Gastroesophageal sphincter (tissue), 3 donors: ENCODE measurements around the gene OCA2.

Experiments used
- CTCF ChIP-seq, 4 experiments: fragments of 200-600 bp in 2 of 4; fragments of 450-650 bp in 2 of 4; sonication (generic) in 1 of 4; IDR thresholded peaks; one replicate each; pipeline ENCODE4 v1.5.1; 2017 to 2019; ENCODE audit warnings: antibody characterized with exemption in 4 of 4, mild to moderate bottlenecking in 2 of 4, moderate library complexity in 2 of 4
- EP300 ChIP-seq: sonication (generic); formaldehyde crosslinking; IDR thresholded peaks from one replicate; pipeline ENCODE4 v1.6.1; 2017; ENCODE audit warnings: antibody characterized with exemption, mild to moderate bottlenecking
- POLR2A ChIP-seq, 2 donors: fragments of 450-650 bp; IDR thresholded peaks; one replicate each; pipeline ENCODE4 v1.6.1; 2017; ENCODE audit warnings: antibody characterized with exemption in 2 of 2, mild to moderate bottlenecking in 2 of 2, moderate library complexity in 1 of 2

- no peak for TF ChIP-seq POLR2A (IDR thresholded peaks at IDR 0.05)
- no peak for TF ChIP-seq CTCF (IDR thresholded peaks at IDR 0.05)
- no peak for TF ChIP-seq EP300
Measured at GRCh38 chr15:28093752-28094535, 5.2 kb downstream of the OCA2 start.
